Caki2 (cell line): Measurements from ENCODE around the gene RCOR1. TPM values are rescaled to one million over a fixed set of nuclear protein-coding genes. Genes with fewer than 3 reads are reported as not detected.

ENCODE experiments used
- DNase-seq: peaks from one replicate; pipeline ENCODE4 v3.0.0-alpha.2; 2015; ENCODE audit warnings: low read depth
- in situ Hi-C: cut with HindIII; loops from 2 replicates; pipeline ENCODE4 v1.10.0; 2016; ENCODE audit warnings: low sequenced_read_pairs, low pct_unique_long_range_greater_than_20kb, mixed read lengths
- total RNA-seq: library from RNA; depleted of rRNA; stranded (reverse); fragments of >200 nt; shearing (Covaris generic); gene quantifications from 2 replicates; pipeline ENCODE4 v1.2.3, GENCODE V29; 2014; ENCODE audit warnings: low replicate concordance

Gene RCOR1
- total RNA-seq, 1 experiment from 2014 or later: 6.1 TPM

DNA sequence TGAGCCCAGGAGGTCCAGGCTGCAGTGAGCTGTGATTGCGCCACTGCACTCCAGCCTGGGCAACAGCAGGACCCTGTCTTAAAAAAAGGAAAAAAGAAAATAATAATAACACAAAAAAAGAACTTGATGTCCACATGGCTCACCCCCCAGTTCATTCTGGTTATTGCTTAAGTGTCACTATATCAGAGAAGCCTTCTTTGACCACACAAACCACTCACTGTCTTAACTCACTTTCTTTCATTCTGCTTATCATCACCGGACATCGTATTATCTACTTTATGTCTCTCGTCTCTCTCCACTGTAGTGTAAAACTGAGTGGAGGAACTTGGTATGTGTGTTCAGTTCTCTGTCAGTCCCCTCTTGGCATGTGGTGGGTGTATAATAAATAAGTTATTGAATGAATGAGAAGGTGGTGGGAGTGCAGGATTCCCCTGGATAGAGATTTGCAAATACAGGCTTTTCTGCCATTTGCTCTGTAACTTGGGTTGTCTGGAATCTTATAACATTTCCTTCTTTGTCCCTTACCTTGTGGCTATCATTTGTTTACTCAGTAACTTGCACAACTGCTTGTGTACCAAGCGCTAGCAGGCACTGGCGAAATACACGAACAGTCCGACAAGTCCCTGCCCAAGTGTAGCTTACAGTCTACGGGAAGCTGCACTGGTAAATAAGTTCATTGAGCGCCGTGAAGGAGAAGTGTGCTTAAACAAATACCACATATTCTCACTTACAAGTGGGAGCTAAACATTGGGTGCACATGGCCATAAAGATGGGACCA, 98.2 kb downstream of the RCOR1 start:
- DNase-seq: no peak
- in situ Hi-C loops: no loop called here

DNA sequence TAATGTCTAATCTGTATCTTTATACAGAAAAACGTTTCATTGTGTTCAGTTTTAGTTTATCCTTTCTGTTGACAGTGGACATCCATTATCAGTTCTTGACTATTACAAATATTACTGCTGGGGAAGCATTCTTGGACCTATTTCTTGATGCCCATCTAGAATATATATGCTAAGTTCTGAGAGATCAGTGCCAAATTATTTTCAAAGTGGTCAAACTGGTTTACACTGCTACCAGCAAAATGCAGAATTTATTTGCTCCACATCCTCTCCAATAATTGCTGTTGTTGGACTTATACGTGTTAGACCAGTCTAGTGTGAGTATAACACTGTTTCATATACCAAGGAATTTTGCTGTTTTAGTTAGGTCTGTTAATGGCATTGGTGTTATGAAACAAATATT, 99.3 kb downstream of the RCOR1 start:
- DNase-seq: no peak
- in situ Hi-C loops: no loop called here

DNA sequence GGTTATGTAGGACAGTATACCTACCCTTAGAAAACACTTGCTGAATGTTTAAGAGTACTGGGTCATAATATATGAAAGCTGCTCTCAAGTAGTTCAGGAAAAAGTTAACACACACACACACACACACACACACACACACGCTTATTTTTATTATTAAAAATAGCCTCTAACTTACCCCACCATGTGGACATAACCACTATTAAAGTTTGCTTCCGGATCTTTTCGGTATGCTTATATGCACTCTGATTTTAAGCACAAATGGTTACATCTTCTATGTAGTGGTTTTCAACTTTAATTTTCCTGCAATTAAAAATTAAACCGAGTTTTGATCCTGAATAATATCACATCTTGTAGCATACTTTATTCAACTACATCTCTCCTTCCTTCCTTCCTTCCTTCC, 99.9 kb downstream of the RCOR1 start:
- in situ Hi-C loops: no loop called here
- no peak for DNase-seq

DNA sequence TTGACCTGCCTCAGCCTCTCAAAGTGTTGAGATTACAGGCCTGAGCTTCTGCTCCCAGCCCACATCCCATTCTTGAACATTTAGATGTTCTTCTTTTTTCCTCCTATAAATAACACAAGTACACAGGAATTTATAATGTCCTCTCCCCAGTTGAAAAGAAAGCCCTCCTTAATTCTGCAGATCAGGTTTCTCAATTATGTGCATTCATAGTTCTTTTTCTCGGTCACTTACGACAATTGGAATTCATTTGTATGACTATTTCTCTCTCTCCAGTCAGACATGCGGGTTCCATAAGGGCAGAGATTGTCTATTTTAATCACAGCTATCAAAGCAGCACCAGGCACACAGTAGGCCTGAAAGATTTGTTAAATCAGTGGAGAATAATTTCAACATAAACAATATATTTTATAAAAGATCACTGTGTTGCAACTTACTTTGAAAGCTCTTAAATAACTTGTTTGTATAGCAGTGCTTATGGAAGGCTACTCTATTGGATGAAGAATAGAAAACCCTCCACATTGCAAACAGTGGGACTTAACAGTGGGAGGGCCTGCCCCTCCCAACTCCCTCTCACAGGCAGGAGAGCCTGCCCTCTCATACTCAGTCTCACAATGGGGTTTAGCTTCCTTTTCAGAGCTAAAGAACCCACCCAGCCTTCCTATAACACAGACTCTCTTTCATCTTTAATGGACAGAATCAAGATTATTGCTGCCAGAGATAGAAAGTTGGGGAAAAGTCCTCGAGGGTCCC, 100.7 kb downstream of the RCOR1 start:
- DNase-seq: no peak
- in situ Hi-C loops: no loop called here

DNA sequence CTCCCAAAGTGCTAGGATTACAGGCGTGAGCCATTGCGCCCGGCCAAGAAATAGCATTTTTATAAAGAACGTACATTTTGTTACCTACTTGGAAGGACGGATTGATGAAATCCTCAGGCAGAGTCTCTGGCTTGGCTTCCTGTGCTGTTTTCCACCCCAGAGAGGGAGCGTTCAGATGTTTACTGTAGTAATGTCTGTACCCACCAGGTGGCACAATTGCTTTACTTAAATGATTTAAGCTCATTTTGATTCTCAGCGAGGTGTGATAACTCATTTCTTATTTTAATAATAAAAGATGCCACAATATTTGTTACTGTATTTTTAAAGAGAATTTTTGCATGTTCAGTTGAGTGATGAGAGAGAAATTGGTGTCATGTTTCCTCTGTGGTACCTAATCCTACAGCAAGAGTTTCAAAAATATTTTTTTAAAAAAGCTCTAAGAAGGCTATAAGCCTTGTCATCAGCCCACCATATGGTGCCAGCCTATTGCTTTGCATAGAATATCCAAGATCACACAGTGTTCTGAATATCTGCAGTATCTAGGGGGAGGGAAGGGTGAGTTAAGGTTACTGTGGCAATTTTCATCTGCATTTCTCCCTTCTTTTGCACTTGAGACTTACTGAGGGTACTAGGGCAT, 102.2 kb downstream of the RCOR1 start:
- in situ Hi-C loops: no loop called here
- DNase-seq: peak; percentile 43

DNA sequence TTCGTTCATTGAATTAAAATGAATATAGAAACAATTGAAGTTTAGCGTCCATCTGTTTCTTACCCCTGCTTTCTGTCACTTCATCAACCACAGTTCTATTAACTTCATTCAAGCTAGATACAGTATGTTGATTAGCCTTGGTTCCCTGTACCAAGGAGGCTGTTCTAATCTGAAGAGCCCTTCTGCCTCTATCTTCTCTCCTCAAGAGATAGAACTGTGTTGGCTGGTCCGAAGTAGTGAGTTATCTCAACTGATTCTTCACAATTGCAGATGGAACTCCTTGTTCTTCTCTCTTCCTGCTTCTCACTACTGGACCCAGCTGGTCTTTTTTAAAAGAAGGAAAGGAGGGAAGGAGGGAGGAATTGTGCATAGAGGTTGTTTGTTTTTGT, 102.7 kb downstream of the RCOR1 start:
- no peak for DNase-seq
- in situ Hi-C loops: no loop called here

DNA sequence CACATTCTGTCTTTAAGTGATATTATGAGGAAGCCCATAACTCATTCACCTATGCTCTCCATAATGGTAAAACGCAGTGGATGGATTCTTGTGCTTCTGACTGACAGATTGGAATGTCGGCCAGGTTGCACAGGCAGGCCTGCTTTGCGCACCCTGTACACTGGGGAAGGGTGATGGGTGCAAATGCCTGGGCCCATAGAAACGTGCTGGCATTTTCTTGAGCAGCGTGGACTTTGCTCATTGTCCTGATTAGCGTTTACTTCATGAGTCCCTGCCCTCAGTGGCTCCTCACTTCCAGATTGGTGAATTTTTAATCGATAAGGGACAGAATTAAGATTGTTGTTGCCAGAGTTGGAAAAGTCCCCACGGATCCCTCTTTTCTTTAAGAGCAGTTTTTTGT, 103.9 kb downstream of the RCOR1 start:
- DNase-seq: no peak
- in situ Hi-C loops: no loop called here

DNA sequence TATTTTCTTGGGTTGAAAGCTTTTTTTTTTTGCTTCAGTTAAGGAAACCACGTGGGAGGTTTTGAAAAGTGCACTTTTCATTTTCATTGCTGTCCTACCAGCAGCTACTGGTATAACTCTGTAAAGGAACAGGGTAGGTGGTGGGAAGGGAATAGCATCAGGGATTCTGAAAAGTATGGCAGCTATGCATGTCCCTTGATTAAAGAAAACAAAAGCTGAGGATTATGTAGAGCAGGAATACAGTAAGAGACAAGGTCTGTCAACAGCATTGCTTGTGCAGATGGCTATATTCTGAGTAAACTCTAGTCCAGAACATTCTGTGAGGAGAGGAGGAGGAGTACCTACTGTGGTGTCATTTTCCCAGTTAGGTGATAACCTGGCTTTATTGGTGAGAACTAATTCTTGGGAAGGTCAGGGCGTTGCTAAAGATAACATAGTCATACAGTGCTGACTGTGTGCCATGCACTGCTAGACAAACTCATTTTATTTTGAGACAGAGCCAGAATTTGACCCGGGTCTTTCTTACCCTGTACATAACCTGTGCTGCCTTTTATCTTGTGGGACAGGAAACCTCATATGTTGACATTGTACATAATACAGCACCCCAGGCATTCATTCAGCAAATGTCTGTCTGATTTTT, 104.5 kb downstream of the RCOR1 start:
- in situ Hi-C loops: no loop called here
- peak; percentile 34 for DNase-seq

DNA sequence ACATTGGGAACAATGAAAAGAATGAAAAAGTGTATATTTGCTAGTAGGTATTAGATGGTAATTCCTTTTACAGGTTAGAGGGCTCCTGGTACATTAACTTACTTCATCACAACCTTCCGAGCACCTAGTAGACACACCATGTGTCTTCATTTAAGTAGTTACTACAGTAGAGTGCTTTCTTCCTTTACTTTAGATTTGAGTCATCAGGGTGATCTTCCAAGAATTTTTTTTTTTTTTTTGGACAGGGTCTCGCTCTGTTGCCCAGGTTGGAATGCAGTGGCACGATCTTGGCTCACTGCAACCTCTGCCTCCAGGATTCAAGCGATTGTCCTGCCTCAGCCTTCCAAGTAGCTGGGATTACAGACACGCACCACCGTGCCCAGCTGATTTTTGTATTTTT, 105.1 kb downstream of the RCOR1 start:
- in situ Hi-C loops: no loop called here
- DNase-seq: peak; percentile 40

DNA sequence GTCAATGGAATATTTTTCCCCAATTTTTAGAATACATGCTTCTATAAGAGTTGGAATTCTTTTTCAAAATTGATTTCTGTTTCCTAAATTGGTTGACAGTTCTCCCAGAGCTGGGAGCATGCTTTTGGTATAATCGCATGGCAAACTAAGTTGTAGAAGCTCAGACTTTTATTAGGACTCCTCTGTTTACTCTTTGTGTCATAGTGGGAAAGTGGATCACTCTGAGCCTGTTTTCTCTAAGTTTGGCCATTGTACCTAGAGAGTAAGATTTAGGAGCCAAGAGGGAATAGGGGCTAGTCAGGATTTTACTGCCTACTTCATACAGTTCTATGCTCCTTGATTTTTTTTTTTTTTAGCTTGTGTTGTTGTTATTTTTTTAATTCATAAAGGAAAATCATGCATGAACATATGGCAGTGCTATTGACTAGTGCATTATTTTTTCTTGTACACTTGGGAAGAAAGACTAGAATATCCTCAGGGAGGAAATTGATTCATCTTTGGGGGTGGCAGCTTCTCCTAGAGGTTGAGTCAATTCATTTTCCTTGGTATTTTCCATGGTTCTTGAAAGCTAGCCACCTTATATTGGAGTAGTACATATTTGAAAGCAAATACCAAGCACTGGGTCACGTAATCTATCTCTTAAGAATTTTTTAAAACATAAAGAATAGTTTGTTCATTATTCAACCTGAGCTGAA, 107.1 kb downstream of the RCOR1 start:
- in situ Hi-C loops: no loop called here
- DNase-seq: no peak

DNA sequence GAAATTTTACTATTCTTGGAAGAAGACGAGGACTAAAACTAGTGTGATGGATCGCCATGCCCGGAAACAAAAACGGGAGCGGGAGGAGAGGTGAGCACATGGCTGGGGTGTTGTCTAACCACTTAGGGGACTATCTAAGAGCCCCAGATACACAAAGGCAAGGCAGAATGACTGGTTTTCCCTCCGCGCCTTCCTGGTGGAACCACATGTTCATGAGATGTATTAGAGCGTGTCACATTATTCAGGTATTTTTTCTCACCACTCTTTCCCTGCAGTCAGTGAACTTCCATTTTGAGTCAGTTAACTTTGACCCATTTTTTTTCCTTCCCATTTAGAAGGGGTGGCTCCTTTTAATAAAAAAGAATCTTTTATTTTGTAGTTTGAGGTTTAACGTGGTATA, 116.0 kb downstream of the RCOR1 start:
- in situ Hi-C loops: no loop called here

DNA sequence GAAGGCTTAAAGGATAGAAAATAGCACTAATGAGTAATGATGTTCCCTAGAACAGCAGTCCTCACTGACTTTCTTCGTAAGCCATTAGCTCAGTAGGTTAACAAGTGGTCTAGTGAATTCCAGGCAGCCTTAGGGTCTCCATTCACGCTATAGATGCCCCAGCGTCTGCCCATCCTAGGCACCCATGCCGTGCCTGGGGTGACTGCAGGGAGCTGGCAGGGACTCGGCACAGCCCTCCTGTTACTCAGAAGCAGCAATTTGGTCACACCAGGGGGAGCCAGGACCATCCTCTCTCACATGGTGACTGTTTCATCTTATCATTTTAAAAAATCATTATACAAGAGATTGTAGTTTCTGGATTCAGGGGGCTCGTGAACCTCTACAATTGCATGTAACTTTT, 118.8 kb downstream of the RCOR1 start:
- in situ Hi-C loops: no loop called here

More for the DNA sequence above, 116.0 kb downstream of the RCOR1 start:
- DNase-seq: no peak

DNA sequence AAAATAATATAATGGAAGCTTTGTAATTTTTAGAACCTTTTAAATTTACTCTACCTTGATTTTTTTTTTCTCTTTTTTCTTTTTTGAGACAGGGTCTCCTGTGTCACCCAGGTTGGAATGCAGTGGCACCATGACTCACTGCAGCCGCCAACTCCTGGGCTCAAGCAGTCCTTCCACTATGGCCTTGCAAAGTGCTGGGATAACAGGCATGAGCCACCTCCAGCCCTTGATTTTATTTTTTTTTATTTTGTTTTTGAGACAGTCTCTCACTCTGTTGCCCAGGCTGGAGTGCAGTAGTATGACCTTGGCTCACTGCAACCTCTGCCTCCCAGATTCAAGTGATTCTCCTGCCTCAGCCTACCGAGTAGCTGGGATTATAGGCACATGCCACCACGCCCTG, 119.5 kb downstream of the RCOR1 start:
- in situ Hi-C loops: no loop called here
- DNase-seq: no peak

More for the DNA sequence above, 118.8 kb downstream of the RCOR1 start:
- DNase-seq: no peak

DNA sequence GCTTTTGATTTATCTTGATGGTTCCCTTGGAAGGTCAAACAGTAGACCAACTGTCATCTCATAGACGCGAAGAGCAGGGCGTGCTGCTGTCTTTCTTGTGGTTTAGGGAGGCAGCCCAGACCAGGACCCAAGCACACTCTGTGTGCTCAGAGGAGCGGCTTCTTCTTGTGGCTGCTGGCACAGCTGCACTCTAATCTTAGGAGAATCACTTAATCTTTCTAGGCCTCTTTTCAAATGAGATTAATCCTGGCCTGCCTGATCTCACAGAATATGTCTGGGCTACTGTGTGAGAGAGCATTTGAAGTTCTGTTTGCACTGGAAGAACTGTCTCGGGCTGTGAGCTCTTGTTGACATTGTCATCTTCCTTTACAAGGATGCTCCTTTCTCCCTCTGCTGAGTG, 124.8 kb downstream of the RCOR1 start:
- no peak for DNase-seq
- in situ Hi-C loops: no loop called here

DNA sequence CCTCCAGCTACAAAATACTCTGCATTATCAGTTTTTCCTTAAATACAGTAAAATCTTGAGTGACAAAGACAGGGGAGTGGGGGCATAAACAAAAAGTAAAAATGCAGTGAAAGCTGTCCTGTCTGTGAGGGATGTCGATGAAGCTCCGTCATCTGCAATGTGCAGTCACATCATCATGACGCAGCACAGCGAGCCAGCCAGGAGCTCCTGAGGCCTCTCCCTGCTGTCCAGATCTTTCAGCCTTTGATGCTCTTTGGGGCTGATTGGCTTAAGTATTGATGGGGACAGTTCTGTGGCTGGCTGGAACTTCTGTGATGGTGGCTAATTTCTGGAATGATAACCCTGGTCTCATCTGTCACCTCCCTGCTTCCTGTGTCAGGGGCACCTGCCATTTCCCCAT, 130.2 kb downstream of the RCOR1 start:
- no peak for DNase-seq
- in situ Hi-C loops: no loop called here

DNA sequence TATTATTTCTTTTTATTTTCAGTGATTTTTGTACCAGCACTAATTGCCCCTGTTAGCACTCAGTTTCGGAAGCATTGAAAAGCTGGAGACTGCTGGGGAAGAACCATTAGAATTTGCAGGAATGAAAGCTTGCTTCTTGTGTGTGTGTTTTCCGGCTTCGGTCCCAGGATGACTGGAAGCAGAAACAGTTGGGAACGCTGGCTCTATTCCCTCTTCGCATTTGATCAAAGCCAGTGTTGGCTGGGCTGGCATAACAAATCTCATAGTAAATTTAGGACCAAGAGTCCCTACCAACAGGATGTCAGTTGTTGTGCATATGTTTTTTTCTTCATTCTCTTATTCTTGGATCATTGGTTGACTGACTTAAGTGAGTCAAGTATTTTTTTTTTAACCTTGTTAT, 131.2 kb downstream of the RCOR1 start:
- in situ Hi-C loops: no loop called here
- DNase-seq: no peak

DNA sequence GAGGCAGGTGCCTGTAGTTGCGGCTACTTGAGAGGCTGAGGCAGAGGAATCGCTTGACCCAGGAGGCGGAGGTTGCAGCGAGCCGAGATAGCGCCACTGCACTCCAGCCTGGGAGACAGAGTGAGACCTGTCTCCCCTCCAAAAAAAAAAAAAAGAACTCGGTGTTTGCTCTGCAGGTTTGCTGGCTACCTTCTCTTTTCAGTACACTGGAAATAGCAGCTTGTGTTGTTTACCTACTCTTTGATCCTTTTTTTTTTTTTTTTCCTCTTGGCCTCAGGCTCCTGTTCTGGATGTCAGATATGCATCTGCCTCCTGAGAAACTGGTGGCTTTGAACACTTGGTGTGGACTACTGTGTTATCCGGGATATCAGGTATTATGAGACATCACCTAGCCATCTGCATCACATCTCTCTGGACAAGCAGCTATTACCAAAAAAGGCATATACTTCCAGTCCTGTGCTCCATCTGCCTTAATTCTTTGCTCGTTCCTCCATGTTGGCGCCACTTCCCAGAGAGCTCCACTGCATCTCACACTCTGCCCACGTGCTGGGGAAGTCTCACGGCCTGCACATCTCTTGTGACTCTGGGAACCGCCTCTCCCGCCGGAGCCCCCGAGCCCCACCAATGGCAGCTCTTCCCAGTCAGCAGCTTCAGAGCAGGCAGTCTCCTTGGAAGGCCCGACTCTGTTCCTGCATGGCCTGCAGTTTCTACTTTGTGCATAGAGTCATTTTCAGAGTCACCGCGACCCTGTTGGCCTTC, 133.9 kb downstream of the RCOR1 start:
- in situ Hi-C loops: no loop called here
- no peak for DNase-seq
